Measurements from ENCODE around the gene ADH1A. TPM values are rescaled to one million over a fixed set of nuclear protein-coding genes. Genes with fewer than 3 reads are reported as not detected.
"Not testable (repeated sequence)": the region's sequence is repeated elsewhere in the genome, so short reads cannot be mapped to it uniquely, and the experiment has no call there.

The ADH1A gene
- total RNA-seq, 1 donor from 2014 or later: not detected

DNA sequence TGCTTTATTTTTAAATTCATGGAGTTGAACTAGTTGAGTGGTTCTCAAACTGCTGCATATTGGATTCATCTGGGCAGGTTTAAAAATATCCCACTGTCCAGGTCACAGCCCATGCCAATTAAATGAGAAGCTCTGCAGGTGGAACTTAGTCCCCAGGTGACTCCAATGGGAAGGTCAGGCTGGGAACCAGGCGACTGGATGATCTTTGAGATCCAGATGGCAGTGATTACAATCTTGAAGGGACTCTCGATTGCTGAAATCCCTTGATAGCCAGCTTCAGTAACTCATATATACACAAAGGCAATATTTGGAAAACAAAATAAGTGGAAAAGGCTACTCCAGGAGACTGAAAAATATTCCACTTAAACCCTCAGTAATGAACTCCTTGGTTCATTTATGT is 8.1 kb downstream of the ADH1A start:
- DNase-seq (ENCODE audit: low read depth in 2 of 2): no peak

- DNase-seq (ENCODE audit: low read depth in 2 of 2): no peak
These were observed 9.5 kb downstream of the ADH1A start for GRCh38 chr4:99281261-99281660.

GRCh38 chr4:99276417-99276816 is 14.4 kb downstream of the ADH1A start:
- DNase-seq (ENCODE audit: low read depth in 2 of 2): no peak

DNA sequence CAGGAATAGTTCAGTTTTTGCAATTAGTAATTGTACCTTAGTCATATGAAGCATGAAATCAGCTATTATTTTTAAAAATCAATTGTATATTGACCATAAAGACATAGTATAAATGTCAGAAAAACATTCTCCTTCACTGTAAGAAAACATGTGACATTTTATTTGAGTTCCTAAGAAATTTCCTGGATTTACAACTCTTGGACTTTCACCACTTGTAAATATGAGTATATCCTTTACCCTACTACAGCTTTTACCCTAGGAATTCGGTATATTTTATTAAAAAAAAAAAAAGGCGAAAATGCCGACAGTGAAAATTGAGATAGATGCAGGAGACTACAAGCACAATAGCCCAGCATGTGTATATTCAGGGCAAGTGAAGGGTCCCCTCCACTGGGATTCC is 14.9 kb downstream of the ADH1A start:
- DNase-seq (ENCODE audit: low read depth in 2 of 2): no peak

DNA sequence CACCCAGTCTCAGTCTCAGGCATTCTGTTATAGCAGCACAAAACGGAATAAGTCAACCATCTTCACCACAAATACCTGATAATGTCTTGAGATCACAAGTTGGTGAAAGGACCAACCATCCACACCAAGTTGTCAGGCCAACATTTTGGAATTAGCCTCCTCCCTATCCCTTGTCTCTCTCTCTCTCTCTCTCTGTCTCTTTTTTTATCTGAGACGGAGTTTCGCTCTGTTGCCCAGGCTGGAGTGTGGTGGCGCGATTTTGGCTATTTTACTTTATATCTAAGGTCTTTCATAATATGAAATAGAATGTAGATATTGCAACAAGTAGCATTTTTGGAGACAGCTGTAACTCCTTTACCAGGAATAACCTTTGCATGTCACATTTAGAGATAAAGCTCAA is 15.7 kb downstream of the ADH1A start:
- DNase-seq (ENCODE audit: low read depth in 2 of 2): no peak

DNA sequence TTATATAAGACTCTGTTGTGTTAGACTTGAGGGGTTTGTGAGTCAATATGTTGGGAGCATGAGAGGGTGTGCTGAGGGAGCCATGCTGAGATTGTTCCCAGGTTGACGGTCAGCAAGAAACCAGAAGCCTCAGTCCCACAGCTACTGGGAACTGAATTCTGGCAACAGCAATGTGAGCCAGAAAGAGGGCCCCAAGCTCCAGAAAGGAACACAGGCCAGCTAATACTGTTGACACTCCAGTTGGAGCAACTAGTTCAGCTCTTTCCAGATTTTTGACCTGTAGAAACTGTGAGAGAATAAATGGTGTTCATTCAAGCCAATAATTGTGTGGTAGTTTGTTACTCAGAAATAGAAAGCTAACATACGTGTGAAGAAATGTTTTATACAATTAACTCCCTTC is 17.1 kb downstream of the ADH1A start:
- no peak for DNase-seq (ENCODE audit: low read depth in 2 of 2)

DNA sequence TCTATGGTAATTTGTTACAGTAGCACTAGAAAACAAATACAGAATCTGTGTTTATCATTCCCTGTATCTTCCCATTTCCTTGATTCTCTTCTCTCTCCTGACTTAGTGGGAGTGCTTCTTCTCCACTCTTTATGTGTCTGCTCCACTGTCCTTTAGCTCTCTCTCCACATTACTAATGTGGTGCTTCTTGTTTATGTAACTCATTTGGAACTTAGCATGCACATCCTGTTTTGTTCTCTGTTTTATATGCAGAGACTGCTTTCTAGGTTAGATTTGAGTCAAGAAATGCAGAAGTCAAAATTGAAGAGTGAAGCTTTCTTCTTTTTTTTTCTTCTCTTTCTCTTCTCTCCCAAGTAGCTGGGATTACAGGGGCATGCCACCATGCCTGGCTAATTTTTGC is 25.9 kb downstream of the ADH1A start:
- DNase-seq (ENCODE audit: low read depth in 2 of 2): no peak

GRCh38 chr4:99252746-99253145 is 38.0 kb downstream of the ADH1A start:
- DNase-seq (ENCODE audit: low read depth in 2 of 2): no peak

DNA sequence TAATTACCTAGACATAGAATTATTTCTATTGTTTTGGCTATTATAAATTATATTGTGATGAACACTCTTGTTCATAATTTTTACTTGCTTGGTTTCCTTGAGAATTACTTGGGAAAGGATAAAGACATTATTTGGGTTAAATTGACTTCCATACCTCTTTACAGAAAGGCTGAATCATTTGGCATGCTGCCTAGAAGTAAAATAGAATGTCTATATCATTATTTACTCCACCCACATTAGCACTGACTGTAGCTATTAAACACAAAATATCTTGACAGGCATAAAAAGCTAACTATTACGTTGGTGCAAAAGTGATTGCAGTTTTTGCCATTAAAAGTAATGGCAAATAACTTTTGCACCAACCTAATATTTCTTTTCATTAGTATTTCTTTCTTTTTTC is 42.1 kb downstream of the ADH1A start:
- DNase-seq (ENCODE audit: low read depth in 2 of 2): no peak

DNA sequence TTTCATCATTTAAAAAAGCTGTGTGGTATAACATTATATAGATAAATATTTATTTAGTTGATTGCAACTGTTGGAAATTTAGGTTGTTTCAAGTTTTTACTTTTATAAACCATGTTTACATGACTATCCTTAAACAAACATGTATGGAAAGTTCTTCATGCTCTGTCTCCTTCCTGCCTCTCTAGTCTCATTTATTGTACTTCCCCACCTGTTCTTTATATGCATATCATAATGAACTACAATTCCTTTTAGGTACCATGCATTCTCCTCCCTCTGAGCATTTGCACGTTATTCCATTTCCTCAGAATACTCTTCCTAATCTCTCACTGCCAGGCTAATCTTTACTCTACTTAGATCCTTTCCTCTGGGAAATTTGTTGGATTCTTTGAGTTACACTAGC is 54.8 kb downstream of the ADH1A start:
- DNase-seq (ENCODE audit: low read depth in 2 of 2): no peak

DNA sequence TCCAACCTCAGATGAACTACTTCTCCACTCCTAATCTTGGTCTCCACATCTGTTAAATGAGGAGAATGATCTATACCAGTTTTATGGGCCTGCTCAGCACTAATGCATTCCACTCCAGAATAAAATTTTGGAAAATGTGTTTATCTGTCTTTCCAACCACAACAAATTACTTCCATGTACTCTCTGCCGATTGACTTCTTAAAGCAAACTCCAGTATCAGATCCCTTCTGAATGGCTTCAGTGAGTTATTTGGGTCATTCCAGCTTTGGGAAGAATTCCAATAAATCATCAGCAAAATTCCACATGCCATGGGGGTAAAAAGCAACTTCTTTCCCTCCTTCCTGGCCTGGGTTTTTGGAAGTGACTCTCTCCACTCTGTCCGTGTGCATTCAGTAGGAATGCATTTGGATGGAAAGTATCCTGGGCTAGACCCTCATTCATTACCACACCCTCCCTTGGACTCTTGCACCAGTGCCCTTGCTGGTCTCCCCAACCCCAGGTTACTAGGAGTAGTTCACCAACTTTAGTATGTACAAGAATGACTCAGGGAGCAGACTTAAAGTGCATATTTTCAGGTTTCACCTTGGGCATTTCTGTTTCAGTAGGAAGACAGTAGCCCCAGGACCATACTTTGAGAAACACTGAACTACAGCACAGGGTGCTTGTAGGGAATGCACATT is 56.3 kb downstream of the ADH1A start:
- no peak for DNase-seq (ENCODE audit: low read depth in 2 of 2)

DNA sequence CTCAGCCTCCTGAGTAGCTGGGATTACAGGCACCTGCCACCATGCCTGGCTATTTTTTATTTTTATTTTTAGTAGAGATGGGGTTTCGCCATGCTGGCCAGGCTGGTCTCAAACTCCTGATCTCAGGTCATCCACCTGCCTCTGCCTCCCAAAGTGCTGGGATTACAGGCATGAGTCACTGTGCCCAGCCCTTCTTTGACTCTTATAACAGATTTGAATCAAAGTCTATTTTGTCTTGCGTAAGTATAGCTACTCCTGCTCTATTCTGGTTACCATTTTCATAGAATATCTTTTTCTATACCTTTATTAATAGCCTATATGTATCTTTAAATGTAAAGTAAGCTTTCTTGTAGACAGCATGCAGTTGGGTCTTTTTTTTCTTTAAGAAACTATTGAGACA is 57.4 kb downstream of the ADH1A start:
- not testable (repeated sequence) for DNase-seq (ENCODE audit: low read depth in 2 of 2)

DNA sequence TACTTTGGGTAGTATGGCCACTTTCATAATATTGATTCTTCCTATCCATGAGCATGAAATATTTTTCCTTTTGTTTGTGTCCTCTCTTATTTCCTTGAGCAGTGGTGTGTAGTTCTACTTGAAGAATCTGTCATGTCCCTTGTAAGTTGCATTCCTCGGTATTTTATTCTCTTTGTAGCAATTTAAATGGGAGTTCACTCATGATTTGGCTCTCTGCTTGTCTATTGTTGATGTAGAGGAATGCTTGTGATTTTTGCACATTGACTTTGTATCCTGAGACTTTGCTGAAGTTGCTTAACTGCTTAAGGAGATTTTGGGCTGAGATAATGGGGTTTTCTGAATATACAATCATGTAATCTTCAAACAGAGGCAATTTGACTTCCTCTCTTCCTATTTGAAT is 62.1 kb downstream of the ADH1A start:
- not testable (repeated sequence) for DNase-seq (ENCODE audit: low read depth in 2 of 2)

- not testable (repeated sequence) for DNase-seq (ENCODE audit: low read depth in 2 of 2)
These were observed 63.1 kb downstream of the ADH1A start for GRCh38 chr4:99227646-99228045.

Other genes starting within 250 kb of the ADH1A start
- 36.7 and 50.3 TPM in 2 replicates for gene ADH5, start 202.2 kb downstream of the ADH1A start, total RNA-seq
- not detected in 2 replicates for gene ADH4, start 146.7 kb downstream of the ADH1A start, total RNA-seq
- not detected in 2 replicates for gene ADH6, start 71.7 kb downstream of the ADH1A start, total RNA-seq
- gene ADH1B, start 30.4 kb upstream of the ADH1A start, total RNA-seq: under 0.01 TPM in 2 replicates
- not detected in 2 replicates for gene ADH1C, start 61.8 kb upstream of the ADH1A start, total RNA-seq
- not detected in 2 replicates for gene ADH7, start 144.4 kb upstream of the ADH1A start, total RNA-seq
- not detected in 2 replicates for gene C4orf17, start 220.0 kb upstream of the ADH1A start, total RNA-seq

Data from lung microvascular endothelial cell (primary cell).